K562 (cell line): ENCODE data around the gene PPFIA3. TPM values are rescaled to one million over a fixed set of nuclear protein-coding genes. Genes with fewer than 3 reads are reported as not detected.

Source experiments
- ATF1 ChIP-seq, 2 experiments: fragments of 450-650 bp in 1 of 2; IDR thresholded peaks; 2 replicates each; pipeline ENCODE4 v1.6.1; 2016; ENCODE audit warnings: missing compliant biosample characterization in 1 of 2, missing genetic modification characterization in 1 of 2
- ERF ChIP-seq: fragments of 450-650 bp; formaldehyde crosslinking; IDR thresholded peaks from 2 replicates; pipeline ENCODE4 v1.4.0; 2020; ENCODE audit warnings: mild to moderate bottlenecking, mixed read lengths
- HMGN3 ChIP-seq: IDR thresholded peaks from 2 replicates; pipeline ENCODE4 v1.6.1; 2011; ENCODE audit warnings: borderline replicate concordance, low read depth, mild to moderate bottlenecking, mixed read lengths, low read length; ENCODE audit not compliant: insufficient read length; ENCODE audit errors: extremely low read depth
- JUNB ChIP-seq: fragments of 450-650 bp; formaldehyde crosslinking; conservative IDR thresholded peaks from 2 replicates; pipeline ENCODE4 v1.4.0; 2020; ENCODE audit warnings: mild to moderate bottlenecking
- L3MBTL2 ChIP-seq: fragments of 450-650 bp; IDR thresholded peaks from 2 replicates; pipeline ENCODE4 v1.6.1; 2016; ENCODE audit warnings: mild to moderate bottlenecking, moderate library complexity
- NCOA2 ChIP-seq, 2 experiments: fragments of 450-650 bp; IDR thresholded peaks; 2 replicates each; pipeline ENCODE4 v1.6.1; 2018; ENCODE audit warnings: mild to moderate bottlenecking in 2 of 2, moderate library complexity in 1 of 2; ENCODE audit not compliant: partially characterized antibody in 2 of 2
- NCOA6 ChIP-seq: fragments of 450-650 bp; IDR thresholded peaks from 2 replicates; pipeline ENCODE4 v1.6.1; 2017; ENCODE audit warnings: mild to moderate bottlenecking
- PTRF ChIP-seq: fragments of 450-650 bp; IDR thresholded peaks from 2 replicates; pipeline ENCODE4 v1.6.1; 2016; ENCODE audit warnings: mild to moderate bottlenecking, missing genetic modification characterization, missing compliant biosample characterization
- TCFL5 ChIP-seq: fragments of 250-450 bp; sonication (Bioruptor Pico); conservative IDR thresholded peaks from 2 replicates; pipeline ENCODE4 v1.6.1; 2021; ENCODE audit warnings: mild to moderate bottlenecking, moderate library complexity, matching md5 sums
- ZNF184 ChIP-seq: sonication (generic); formaldehyde crosslinking; IDR thresholded peaks from 2 replicates; pipeline ENCODE4 v1.5.0; 2020; ENCODE audit warnings: missing genetic modification reagents
- ZNF24 ChIP-seq: fragments of 450-650 bp; IDR thresholded peaks from 2 replicates; pipeline ENCODE4 v1.6.1; 2016
- ZNF444 ChIP-seq: fragments of 250-450 bp; sonication (Bioruptor Pico); IDR thresholded peaks from 2 replicates; pipeline ENCODE4 v1.4.0; 2020; ENCODE audit warnings: mild to moderate bottlenecking, moderate library complexity
- polyA plus RNA-seq, 8 experiments: library from polyadenylated mRNA; depleted of rRNA in 4 of 8; stranded (reverse) in 5 of 8; unstranded in 3 of 8; fragments of >200 nt; fragmentation: Nextera tagmentation in 2 of 8; fragmentation: Illumina TruSeq in 1 of 8; extraction: Ambion mirVana in 2 of 8; extraction: Trizol in 1 of 8; gene quantifications; 2 replicates each; pipeline versions ENCODE4 v1.2.1 to v1.2.3, GENCODE V29; 2011 to 2014; ENCODE audit warnings: inconsistent platforms in 1 of 8, missing spikeins in 1 of 8
- total RNA-seq, 7 experiments: library from RNA; depleted of rRNA in 6 of 7; stranded (reverse); fragments of >200 nt in 6 of 7; fragmentation: Illumina TruSeq in 2 of 7; extraction: Trizol in 2 of 7; gene quantifications; 2 replicates each; pipeline versions ENCODE4 v1.2.1 to v1.2.3, GENCODE V29; 2011 to 2021; ENCODE audit warnings: low replicate concordance in 1 of 7
- TF ChIP-seq, protein P1 (sequence below), 2 experiments: fragments of 450-650 bp in 1 of 2; sonication (generic) in 1 of 2; formaldehyde crosslinking in 1 of 2; IDR thresholded peaks; 2 replicates each; pipeline versions ENCODE4 v1.7.1 to v1.9.0; 2016 to 2022; ENCODE audit warnings: inconsistent platforms in 1 of 2, mild to moderate bottlenecking in 1 of 2, missing genetic modification reagents in 1 of 2
- TF ChIP-seq, protein P2 (sequence below): fragments of 250-450 bp; sonication (Bioruptor Pico); IDR thresholded peaks from 2 replicates; pipeline ENCODE4 v1.8.0; 2021; ENCODE audit warnings: moderate library complexity, mild to moderate bottlenecking, inconsistent platforms

The PPFIA3 gene
- total and polyA plus RNA-seq, 9 of the 15 experiments (the other 6 are each of a cell fraction or from before 2014, with no cell fraction given), result 0.10 to 53.0 (median 17.6) TPM

DNA sequence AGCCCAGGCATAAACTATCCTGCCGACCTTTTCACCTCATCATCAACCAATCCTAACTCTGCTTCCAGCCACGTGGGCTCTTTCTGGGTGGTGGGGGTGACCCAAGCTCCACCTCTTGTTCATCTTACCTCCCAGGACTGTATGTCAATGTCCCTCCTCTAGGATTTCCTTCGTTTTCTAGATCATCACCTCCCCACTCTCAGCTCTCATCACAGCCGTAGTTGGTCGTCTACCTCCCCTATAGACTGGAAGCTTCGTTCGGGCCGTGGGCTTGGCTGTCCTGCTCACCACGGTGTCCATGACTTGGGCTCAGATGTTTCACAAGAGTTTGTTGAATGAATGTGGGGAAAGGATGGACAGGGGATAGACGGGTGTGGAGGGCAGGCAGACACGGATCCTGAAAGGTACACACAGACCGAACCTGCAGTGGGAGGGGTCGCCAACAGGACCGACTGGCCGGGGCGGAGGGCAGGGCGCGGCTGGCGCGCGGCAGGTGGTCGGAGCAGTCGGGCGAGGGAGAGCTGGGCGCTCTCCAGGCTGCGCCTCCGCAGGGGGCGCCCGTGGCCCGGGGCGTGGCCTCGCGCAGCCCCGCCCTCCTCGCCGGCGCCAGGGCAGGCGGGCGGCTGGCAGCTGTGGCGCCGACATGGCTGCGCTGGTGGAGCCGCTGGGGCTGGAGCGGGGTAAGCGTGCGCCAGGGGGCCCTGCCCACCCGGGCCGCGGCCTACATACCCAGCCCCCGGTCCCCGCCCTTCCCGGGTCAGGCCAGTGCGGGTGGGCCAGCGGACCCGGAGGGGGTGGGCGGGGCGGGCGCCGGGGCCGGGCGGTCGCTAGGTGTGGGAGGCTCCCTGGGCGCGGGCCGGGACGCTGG, 5.3 kb upstream of the PPFIA3 start, which contains the start of gene LIN7B (continued):
- TF ChIP-seq, protein P1, sequence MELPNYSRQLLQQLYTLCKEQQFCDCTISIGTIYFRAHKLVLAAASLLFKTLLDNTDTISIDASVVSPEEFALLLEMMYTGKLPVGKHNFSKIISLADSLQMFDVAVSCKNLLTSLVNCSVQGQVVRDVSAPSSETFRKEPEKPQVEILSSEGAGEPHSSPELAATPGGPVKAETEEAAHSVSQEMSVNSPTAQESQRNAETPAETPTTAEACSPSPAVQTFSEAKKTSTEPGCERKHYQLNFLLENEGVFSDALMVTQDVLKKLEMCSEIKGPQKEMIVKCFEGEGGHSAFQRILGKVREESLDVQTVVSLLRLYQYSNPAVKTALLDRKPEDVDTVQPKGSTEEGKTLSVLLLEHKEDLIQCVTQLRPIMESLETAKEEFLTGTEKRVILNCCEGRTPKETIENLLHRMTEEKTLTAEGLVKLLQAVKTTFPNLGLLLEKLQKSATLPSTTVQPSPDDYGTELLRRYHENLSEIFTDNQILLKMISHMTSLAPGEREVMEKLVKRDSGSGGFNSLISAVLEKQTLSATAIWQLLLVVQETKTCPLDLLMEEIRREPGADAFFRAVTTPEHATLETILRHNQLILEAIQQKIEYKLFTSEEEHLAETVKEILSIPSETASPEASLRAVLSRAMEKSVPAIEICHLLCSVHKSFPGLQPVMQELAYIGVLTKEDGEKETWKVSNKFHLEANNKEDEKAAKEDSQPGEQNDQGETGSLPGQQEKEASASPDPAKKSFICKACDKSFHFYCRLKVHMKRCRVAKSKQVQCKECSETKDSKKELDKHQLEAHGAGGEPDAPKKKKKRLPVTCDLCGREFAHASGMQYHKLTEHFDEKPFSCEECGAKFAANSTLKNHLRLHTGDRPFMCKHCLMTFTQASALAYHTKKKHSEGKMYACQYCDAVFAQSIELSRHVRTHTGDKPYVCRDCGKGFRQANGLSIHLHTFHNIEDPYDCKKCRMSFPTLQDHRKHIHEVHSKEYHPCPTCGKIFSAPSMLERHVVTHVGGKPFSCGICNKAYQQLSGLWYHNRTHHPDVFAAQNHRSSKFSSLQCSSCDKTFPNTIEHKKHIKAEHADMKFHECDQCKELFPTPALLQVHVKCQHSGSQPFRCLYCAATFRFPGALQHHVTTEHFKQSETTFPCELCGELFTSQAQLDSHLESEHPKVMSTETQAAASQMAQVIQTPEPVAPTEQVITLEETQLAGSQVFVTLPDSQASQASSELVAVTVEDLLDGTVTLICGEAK (IDR thresholded peaks at IDR 0.05), result 0 out of 2 replicates have a peak, but pooled peaks have one; percentile 22
- TF ChIP-seq, protein P1 (CRISPR knock-in tag; IDR thresholded peaks at IDR 0.05), result no peak
- no peak for TF ChIP-seq NCOA2 (IDR thresholded peaks at IDR 0.05; ENCODE audit: partially characterized antibody in 2 of 2)
- TF ChIP-seq NCOA6, result no peak
- TF ChIP-seq JUNB (CRISPR knock-in tag), result no peak
- no peak for TF ChIP-seq ATF1 (CRISPR knock-in tag; IDR thresholded peaks at IDR 0.05)
- TF ChIP-seq ATF1 (tag; IDR thresholded peaks at IDR 0.05), result peak; percentile 47
- TF ChIP-seq ZNF24, result peak; percentile 44; the same call in 1 of the 2 replicates
- no peak for TF ChIP-seq PTRF (tag)
- TF ChIP-seq ZNF184 (CRISPR knock-in tag), result no peak
- TF ChIP-seq ZNF444 (CRISPR knock-in tag), result no peak
- TF ChIP-seq ERF (CRISPR knock-in tag), result 0 out of 2 replicates have a peak, but pooled peaks have one; percentile 33
- TF ChIP-seq TCFL5 (CRISPR knock-in tag), result no peak
- peak; percentile 96 for TF ChIP-seq L3MBTL2
- peak; percentile 65 for TF ChIP-seq HMGN3
- TF ChIP-seq, protein P2, sequence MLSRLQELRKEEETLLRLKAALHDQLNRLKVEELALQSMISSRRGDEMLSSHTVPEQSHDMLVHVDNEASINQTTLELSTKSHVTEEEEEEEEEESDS (CRISPR knock-in tag), result no peak
